ENCODE measurements around the gene CTRB1.

GRCh38 chr16:75251280-75252048 lies 32.7 kb downstream of the CTRB1 start, which contains the start of gene BCAR1:
- TF ChIP-seq CTCF (conservative IDR thresholded peaks at IDR 0.05) (no peak), EZH2 (IDR thresholded peaks at IDR 0.05; ENCODE audit: low read depth) (no peak)
